Astrocyte of the spinal cord (primary cell): ENCODE results near the gene RERE.
"Not testable (repeated sequence)": the region's sequence is repeated elsewhere in the genome, so short reads cannot be mapped to it uniquely, and the experiment has no call there.

Source experiments
- DNase-seq: peaks from one replicate; pipeline ENCODE4 v3.0.0; 2011; ENCODE audit warnings: low read depth, low spot score
- H3K4me3 ChIP-seq: 2 replicates; pipeline ENCODE4 v1.5.1; 2011; ENCODE audit warnings: low read depth, mild to moderate bottlenecking, low read length, moderate library complexity
- CTCF ChIP-seq: IDR thresholded peaks from 2 replicates; pipeline ENCODE4 v1.5.1; 2012; ENCODE audit warnings: low read depth, mild to moderate bottlenecking, low read length, inconsistent platforms
- in situ Hi-C: cut with HindIII; loops from 2 replicates; pipeline ENCODE4 v1.10.0; 2017; ENCODE audit warnings: low sequenced_read_pairs

Gene RERE

GRCh38 chr1:8381618-8382017 lies 435.8 kb downstream of the RERE start:
- H3K4me3 ChIP-seq = no peak overlapping the region
- in situ Hi-C loops = no loop called here
- DNase-seq = no peak
- no peak for TF ChIP-seq CTCF

- H3K4me3 ChIP-seq, in situ Hi-C loops, DNase-seq: not testable (repeated sequence)
These were observed 437.1 kb downstream of the RERE start for GRCh38 chr1:8380310-8380709.

- no peak overlapping the region for H3K4me3 ChIP-seq
- no peak for DNase-seq
- TF ChIP-seq CTCF = no peak
- in situ Hi-C loops = no loop called here
These were observed 437.8 kb downstream of the RERE start for GRCh38 chr1:8379513-8380186.

- in situ Hi-C loops = no loop called here
- no peak for DNase-seq
- TF ChIP-seq CTCF = no peak
- H3K4me3 ChIP-seq = no peak overlapping the region
These were observed 438.4 kb downstream of the RERE start for GRCh38 chr1:8378981-8379470.

GRCh38 chr1:8378178-8378577 lies 439.3 kb downstream of the RERE start:
- no peak overlapping the region for H3K4me3 ChIP-seq
- no peak for TF ChIP-seq CTCF
- in situ Hi-C loops = no loop called here
- DNase-seq = no peak

GRCh38 chr1:8377271-8377981 lies 440.0 kb downstream of the RERE start:
- TF ChIP-seq CTCF = no peak
- H3K4me3 ChIP-seq = no peak overlapping the region
- no peak for DNase-seq
- in situ Hi-C loops = no loop called here

- DNase-seq = no peak
- H3K4me3 ChIP-seq = no peak overlapping the region
- TF ChIP-seq CTCF = no peak
- in situ Hi-C loops = no loop called here
These were observed 441.0 kb downstream of the RERE start for GRCh38 chr1:8376358-8376840.
